Astrocyte (in vitro differentiated cells and primary cell): Measurements from ENCODE around the gene PAM. TPM values are rescaled to one million over a fixed set of nuclear protein-coding genes. Genes with fewer than 3 reads are reported as not detected.

Experiments used
- DNase-seq: peaks from one replicate; pipeline ENCODE4 v3.0.0-alpha.2; 2010; ENCODE audit warnings: low read depth
- FAIRE-seq: peaks from 2 replicates; lab custom pipeline; 2011; peaks lifted over from hg19 to GRCh38; lab: Jason Lieb, UNC
- H2AFZ ChIP-seq: 2 replicates; pipeline ENCODE4 v1.6.0; 2012; ENCODE audit warnings: low read depth, low read length, inconsistent platforms
- H3K27ac ChIP-seq: 2 replicates; pipeline ENCODE4 v1.5.1; 2011; ENCODE audit warnings: low read depth, low read length, inconsistent platforms
- H3K27me3 ChIP-seq: 2 replicates; pipeline ENCODE4 v1.6.0; 2011; ENCODE audit warnings: low read length, inconsistent platforms; ENCODE audit not compliant: insufficient read depth
- H3K36me3 ChIP-seq: 2 replicates; pipeline ENCODE4 v1.5.1; 2011; ENCODE audit warnings: low read length, inconsistent platforms; ENCODE audit not compliant: insufficient read depth
- H3K4me1 ChIP-seq: 2 replicates; pipeline ENCODE4 v1.5.1; 2011; ENCODE audit warnings: low read length, inconsistent platforms; ENCODE audit not compliant: insufficient read depth
- H3K4me2 ChIP-seq: 2 replicates; pipeline ENCODE4 v1.6.0; 2012; ENCODE audit warnings: low read length, inconsistent platforms
- H3K4me3 ChIP-seq: 2 replicates; pipeline ENCODE4 v1.5.1; 2011; ENCODE audit warnings: low read depth, mild to moderate bottlenecking, low read length, inconsistent platforms; ENCODE audit not compliant: insufficient read depth
- H3K79me2 ChIP-seq: 2 replicates; pipeline ENCODE4 v1.6.0; 2012; ENCODE audit warnings: mild to moderate bottlenecking, low read length, inconsistent platforms; ENCODE audit not compliant: insufficient read depth
- H3K9ac ChIP-seq: 2 replicates; pipeline ENCODE4 v1.6.0; 2012; ENCODE audit warnings: mild to moderate bottlenecking, low read length, inconsistent platforms
- H3K9me3 ChIP-seq: 2 replicates; pipeline ENCODE4 v1.5.1; 2012; ENCODE audit warnings: low read depth, mild to moderate bottlenecking, low read length, inconsistent platforms; ENCODE audit not compliant: insufficient read depth
- H4K20me1 ChIP-seq: 2 replicates; pipeline ENCODE4 v1.6.0; 2012; ENCODE audit warnings: low read length, inconsistent platforms; ENCODE audit not compliant: insufficient read depth
- H3K27ac Mint-ChIP-seq: one replicate; pipeline ENCODE4 v1.8.0; 2021; ENCODE audit warnings: mild to moderate bottlenecking, mixed read lengths; ENCODE audit not compliant: unreplicated experiment
- H3K27me3 Mint-ChIP-seq: one replicate; pipeline ENCODE4 v1.8.0; 2021; ENCODE audit warnings: low read depth, mixed read lengths; ENCODE audit not compliant: unreplicated experiment
- H3K36me3 Mint-ChIP-seq: one replicate; pipeline ENCODE4 v1.8.0; 2021; ENCODE audit warnings: low read depth, mixed read lengths; ENCODE audit not compliant: unreplicated experiment
- H3K4me1 Mint-ChIP-seq: one replicate; pipeline ENCODE4 v1.8.0; 2021; ENCODE audit warnings: low read depth, mixed read lengths; ENCODE audit not compliant: unreplicated experiment
- H3K4me3 Mint-ChIP-seq: one replicate; pipeline ENCODE4 v1.8.0; 2021; ENCODE audit warnings: mild to moderate bottlenecking, moderate library complexity, mixed read lengths; ENCODE audit not compliant: unreplicated experiment
- H3K9me3 Mint-ChIP-seq: one replicate; pipeline ENCODE4 v1.8.0; 2021; ENCODE audit warnings: mild to moderate bottlenecking, mixed read lengths; ENCODE audit not compliant: unreplicated experiment
- EZH2 ChIP-seq: IDR thresholded peaks from 2 replicates; pipeline ENCODE4 v1.6.1; 2012; ENCODE audit warnings: mild to moderate bottlenecking, low read length, inconsistent platforms; ENCODE audit not compliant: insufficient read depth
- total RNA-seq: library from RNA; stranded (reverse); gene quantifications from 2 replicates; pipeline ENCODE4 v1.2.1, GENCODE V29; 2021
- TF ChIP-seq, protein P1 (sequence below): IDR thresholded peaks from 2 replicates; pipeline ENCODE4 v1.5.1; 2011; ENCODE audit warnings: low read depth, mild to moderate bottlenecking, inconsistent platforms, low read length, moderate library complexity; ENCODE audit not compliant: insufficient read depth

Gene PAM
- total RNA-seq, 1 donor from 2014 or later, result 301 TPM

GRCh38 chr5:102743900-102744299, 11.2 kb upstream of the PAM start:
- H3K9me3 ChIP-seq, result no peaks in the 10 kb centered on the region
- no peak overlapping the region for H3K4me2 ChIP-seq
- H3K79me2 ChIP-seq, result no peaks in the 10 kb centered on the region
- DNase-seq, result no peak
- H3K36me3 ChIP-seq, result no peaks in the 10 kb centered on the region
- Mint-ChIP-seq H3K36me3 (no peaks in the 10 kb centered on the region), H3K4me1 (no peaks in the 10 kb centered on the region), H3K27ac (no peak overlapping the region), H3K9me3 (no peaks in the 10 kb centered on the region), H3K4me3 (no peak overlapping the region), H3K27me3 (no peaks in the 10 kb centered on the region)
- TF ChIP-seq EZH2, result no peak
- TF ChIP-seq, protein P1, sequence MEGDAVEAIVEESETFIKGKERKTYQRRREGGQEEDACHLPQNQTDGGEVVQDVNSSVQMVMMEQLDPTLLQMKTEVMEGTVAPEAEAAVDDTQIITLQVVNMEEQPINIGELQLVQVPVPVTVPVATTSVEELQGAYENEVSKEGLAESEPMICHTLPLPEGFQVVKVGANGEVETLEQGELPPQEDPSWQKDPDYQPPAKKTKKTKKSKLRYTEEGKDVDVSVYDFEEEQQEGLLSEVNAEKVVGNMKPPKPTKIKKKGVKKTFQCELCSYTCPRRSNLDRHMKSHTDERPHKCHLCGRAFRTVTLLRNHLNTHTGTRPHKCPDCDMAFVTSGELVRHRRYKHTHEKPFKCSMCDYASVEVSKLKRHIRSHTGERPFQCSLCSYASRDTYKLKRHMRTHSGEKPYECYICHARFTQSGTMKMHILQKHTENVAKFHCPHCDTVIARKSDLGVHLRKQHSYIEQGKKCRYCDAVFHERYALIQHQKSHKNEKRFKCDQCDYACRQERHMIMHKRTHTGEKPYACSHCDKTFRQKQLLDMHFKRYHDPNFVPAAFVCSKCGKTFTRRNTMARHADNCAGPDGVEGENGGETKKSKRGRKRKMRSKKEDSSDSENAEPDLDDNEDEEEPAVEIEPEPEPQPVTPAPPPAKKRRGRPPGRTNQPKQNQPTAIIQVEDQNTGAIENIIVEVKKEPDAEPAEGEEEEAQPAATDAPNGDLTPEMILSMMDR, result no peak
- H3K27me3 ChIP-seq, result no peaks in the 10 kb centered on the region
- no peak overlapping the region for H3K4me3 ChIP-seq
- no peak overlapping the region for H2AFZ ChIP-seq
- no peak overlapping the region for H3K27ac ChIP-seq
- FAIRE-seq, result no peak
- H3K9ac ChIP-seq, result no peak overlapping the region
- no peaks in the 10 kb centered on the region for H3K4me1 ChIP-seq
- H4K20me1 ChIP-seq, result no peaks in the 10 kb centered on the region

- Mint-ChIP-seq H3K27me3 (no peaks in the 10 kb centered on the region), H3K36me3 (no peaks in the 10 kb centered on the region), H3K27ac (no peak overlapping the region), H3K9me3 (no peaks in the 10 kb centered on the region), H3K4me3 (no peak overlapping the region), H3K4me1 (no peaks in the 10 kb centered on the region)
- Histone ChIP-seq H3K36me3 (no peaks in the 10 kb centered on the region), H3K79me2 (no peaks in the 10 kb centered on the region), H3K9me3 (no peaks in the 10 kb centered on the region), H3K4me2 (no peak overlapping the region), H3K4me3 (no peak overlapping the region), H4K20me1 (no peaks in the 10 kb centered on the region), H3K27ac (no peak overlapping the region), H3K4me1 (no peaks in the 10 kb centered on the region), H2AFZ (no peak overlapping the region), H3K27me3 (no peaks in the 10 kb centered on the region), H3K9ac (no peak overlapping the region)
- FAIRE-seq (no peak), DNase-seq (no peak)
- TF ChIP-seq, protein P1, result no peak
- TF ChIP-seq EZH2, result no peak
These were observed 7.5 kb upstream of the PAM start for GRCh38 chr5:102747386-102748166.

- DNase-seq (no peak), FAIRE-seq (no peak)
- Histone ChIP-seq H3K36me3 (no peaks in the 10 kb centered on the region), H3K4me1 (peaks cover 4% of the 10 kb centered on the region), H4K20me1 (no peaks in the 10 kb centered on the region), H2AFZ (no peak overlapping the region), H3K9me3 (no peaks in the 10 kb centered on the region), H3K4me2 (no peak overlapping the region), H3K4me3 (no peak overlapping the region), H3K27me3 (peaks cover 2% of the 10 kb centered on the region), H3K27ac (no peak overlapping the region), H3K9ac (no peak overlapping the region), H3K79me2 (no peaks in the 10 kb centered on the region)
- Mint-ChIP-seq H3K27me3 (peaks cover 6% of the 10 kb centered on the region), H3K4me1 (no peaks in the 10 kb centered on the region), H3K4me3 (no peak overlapping the region), H3K9me3 (peaks cover 3% of the 10 kb centered on the region), H3K36me3 (no peaks in the 10 kb centered on the region), H3K27ac (no peak overlapping the region)
- TF ChIP-seq EZH2, result no peak
- TF ChIP-seq, protein P1, result no peak
These were observed 5.6 kb upstream of the PAM start for GRCh38 chr5:102749416-102750030.
